ENCODE data around the gene SAA1. TPM values are rescaled to one million over a fixed set of nuclear protein-coding genes. Genes with fewer than 3 reads are reported as not detected.
"Not testable (repeated sequence)": the region's sequence is repeated elsewhere in the genome, so short reads cannot be mapped to it uniquely, and the experiment has no call there.

SAA1 gene
- total and polyA plus RNA-seq, 11 donors: 1.4 to 8.6 (median 4.4) TPM; not detected in 5

GRCh38 chr11:18261721-18262120, 4.3 kb upstream of the SAA1 start:
- DNase-seq (no peak), ATAC-seq (no peak)
- WGBS, 4 donors: 94 to 96% (median 95%) methylated on average over 14 of the region's 14 CpGs
- intact Hi-C loops (cut with DNase I): no loop called here
- no peaks in the 10 kb centered on the region for H3K27me3 ChIP-seq
- no peak for TF ChIP-seq POLR2A (IDR thresholded peaks at IDR 0.05)
- TF ChIP-seq, protein P1, sequence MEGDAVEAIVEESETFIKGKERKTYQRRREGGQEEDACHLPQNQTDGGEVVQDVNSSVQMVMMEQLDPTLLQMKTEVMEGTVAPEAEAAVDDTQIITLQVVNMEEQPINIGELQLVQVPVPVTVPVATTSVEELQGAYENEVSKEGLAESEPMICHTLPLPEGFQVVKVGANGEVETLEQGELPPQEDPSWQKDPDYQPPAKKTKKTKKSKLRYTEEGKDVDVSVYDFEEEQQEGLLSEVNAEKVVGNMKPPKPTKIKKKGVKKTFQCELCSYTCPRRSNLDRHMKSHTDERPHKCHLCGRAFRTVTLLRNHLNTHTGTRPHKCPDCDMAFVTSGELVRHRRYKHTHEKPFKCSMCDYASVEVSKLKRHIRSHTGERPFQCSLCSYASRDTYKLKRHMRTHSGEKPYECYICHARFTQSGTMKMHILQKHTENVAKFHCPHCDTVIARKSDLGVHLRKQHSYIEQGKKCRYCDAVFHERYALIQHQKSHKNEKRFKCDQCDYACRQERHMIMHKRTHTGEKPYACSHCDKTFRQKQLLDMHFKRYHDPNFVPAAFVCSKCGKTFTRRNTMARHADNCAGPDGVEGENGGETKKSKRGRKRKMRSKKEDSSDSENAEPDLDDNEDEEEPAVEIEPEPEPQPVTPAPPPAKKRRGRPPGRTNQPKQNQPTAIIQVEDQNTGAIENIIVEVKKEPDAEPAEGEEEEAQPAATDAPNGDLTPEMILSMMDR (IDR thresholded peaks at IDR 0.05): no peak
- H3K4me1 ChIP-seq: peaks cover 0 to 8% (median 0%) of the 10 kb centered on the region in 12 donors
- H3K27ac ChIP-seq: no peak overlapping the region
- no peak overlapping the region for H3K4me3 ChIP-seq
- no peaks in the 10 kb centered on the region for H3K36me3 ChIP-seq
- no peaks in the 10 kb centered on the region for H3K9me3 ChIP-seq

DNA sequence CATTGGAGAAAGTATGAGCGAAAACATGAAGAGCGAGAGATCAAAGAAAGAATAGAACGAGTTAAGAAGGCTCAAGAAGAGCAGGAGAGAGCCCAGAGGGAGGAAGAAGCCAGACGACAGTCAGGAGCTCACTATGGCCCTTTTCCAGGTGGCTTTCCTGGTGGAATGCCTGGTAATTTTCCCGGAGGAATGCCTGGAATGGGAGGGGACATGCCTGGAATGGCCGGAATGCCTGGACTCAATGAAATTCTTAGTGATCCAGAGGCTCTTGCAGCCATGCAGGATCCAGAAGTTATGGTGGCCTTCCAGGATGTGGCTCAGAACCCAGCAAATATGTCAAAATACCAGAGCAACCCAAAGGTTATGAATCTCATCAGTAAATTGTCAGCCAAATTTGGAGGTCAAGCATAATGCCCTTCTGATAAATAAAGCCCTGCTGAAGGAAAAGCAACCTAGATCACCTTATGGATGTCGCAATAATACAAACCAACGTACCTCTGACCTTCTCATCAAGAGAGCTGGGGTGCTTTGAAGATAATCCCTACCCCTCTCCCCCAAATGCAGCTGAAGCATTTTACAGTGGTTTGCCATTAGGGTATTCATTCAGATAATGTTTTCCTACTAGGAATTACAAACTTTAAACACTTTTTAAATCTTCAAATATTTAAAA, 3.2 kb upstream of the SAA1 start:
- H3K36me3 ChIP-seq; DNase-seq; H3K27ac ChIP-seq; ATAC-seq; H3K4me1 ChIP-seq; H3K9me3 ChIP-seq; intact Hi-C loops (cut with DNase I); H3K4me3 ChIP-seq; H3K27me3 ChIP-seq: not testable (repeated sequence)
- WGBS, 4 donors: 61 to 64% (median 63%) methylated on average over 8 of the region's 8 CpGs

GRCh38 chr11:18264035-18264434, 2.0 kb upstream of the SAA1 start:
- H3K4me3 ChIP-seq: no peak overlapping the region
- ATAC-seq (no peak), DNase-seq (no peak)
- H3K36me3 ChIP-seq: no peaks in the 10 kb centered on the region
- H3K27ac ChIP-seq: no peak overlapping the region
- 74 to 81% (median 80%) methylated on average over 4 of the region's 4 CpGs for WGBS, 4 donors
- intact Hi-C loops (cut with DNase I): no loop called here
- no peak for TF ChIP-seq POLR2A (IDR thresholded peaks at IDR 0.05)
- TF ChIP-seq, protein P1 (IDR thresholded peaks at IDR 0.05): no peak
- H3K27me3 ChIP-seq: no peaks in the 10 kb centered on the region
- peaks cover 0 to 8% (median 0%) of the 10 kb centered on the region in 12 donors for H3K4me1 ChIP-seq
- no peaks in the 10 kb centered on the region for H3K9me3 ChIP-seq

GRCh38 chr11:18264677-18265555, 1.1 kb upstream of the SAA1 start:
- no peaks in the 10 kb centered on the region for H3K9me3 ChIP-seq
- WGBS, 4 donors: 47 to 61% (median 59%) methylated on average over 1 of the region's 1 CpG
- TF ChIP-seq, protein P1 (IDR thresholded peaks at IDR 0.05): no peak
- no peak for TF ChIP-seq POLR2A (IDR thresholded peaks at IDR 0.05)
- ATAC-seq: no peak
- peaks cover 0 to 8% (median 0%) of the 10 kb centered on the region in 12 donors for H3K4me1 ChIP-seq
- DNase-seq: no peak
- no peak overlapping the region for H3K27ac ChIP-seq
- H3K4me3 ChIP-seq: no peak overlapping the region
- H3K27me3 ChIP-seq: no peaks in the 10 kb centered on the region
- no peaks in the 10 kb centered on the region for H3K36me3 ChIP-seq
- intact Hi-C loops (cut with DNase I): no loop called here

- H3K4me1 ChIP-seq; H3K4me3 ChIP-seq; H3K9me3 ChIP-seq; intact Hi-C loops (cut with DNase I); H3K27me3 ChIP-seq; DNase-seq; ATAC-seq; H3K27ac ChIP-seq; H3K36me3 ChIP-seq: not testable (repeated sequence)
- WGBS, 4 donors: 75 to 83% (median 78%) methylated on average over 4 to 6 of the region's 10 CpGs
Observed at GRCh38 chr11:18267335-18268133, 1.5 kb downstream of the SAA1 start.

DNA sequence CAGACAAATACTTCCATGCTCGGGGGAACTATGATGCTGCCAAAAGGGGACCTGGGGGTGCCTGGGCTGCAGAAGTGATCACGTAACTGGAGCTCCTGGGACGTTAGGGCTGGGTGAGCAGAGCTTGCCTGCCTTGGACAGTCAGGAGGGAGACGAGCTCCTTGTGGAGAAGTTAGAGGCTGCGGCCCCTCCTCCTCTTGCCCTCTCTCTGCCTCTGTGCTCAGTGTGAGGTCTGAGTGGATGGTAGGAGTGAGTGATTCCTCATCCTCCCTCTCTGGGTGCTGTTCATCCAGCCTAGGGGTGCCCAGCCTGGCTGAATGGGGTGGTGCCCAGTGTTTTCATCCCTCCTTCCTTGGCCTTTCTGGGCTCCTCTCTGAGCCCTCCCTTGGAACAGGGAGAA, 3.2 kb downstream of the SAA1 start:
- H3K27ac ChIP-seq; H3K4me3 ChIP-seq; H3K27me3 ChIP-seq; ATAC-seq; H3K36me3 ChIP-seq; intact Hi-C loops (cut with DNase I); H3K9me3 ChIP-seq; DNase-seq; H3K4me1 ChIP-seq: not testable (repeated sequence)
- 83 to 100% methylated on average over 1 to 2 of the region's 5 CpGs; no CpG with 5 or more reads in 2 of the 4 donors for WGBS, 4 donors
